Adrenal gland (tissue), 12 donors: ENCODE measurements around the gene SEC61A1. TPM values are rescaled to one million over a fixed set of nuclear protein-coding genes. Genes with fewer than 3 reads are reported as not detected.

Experiments
- DNase-seq, 7 donors: peaks; one replicate each; pipeline ENCODE4 v3.0.0-alpha.2; 2019 to 2020
- H3K27ac ChIP-seq, 5 donors: fragments of 200-600 bp; sonication (generic) in 4 of 5; 1 replicate in 3 of 5; 2 replicates in 2 of 5; pipeline versions ENCODE4 v1.5.1 to v1.8.0; 2016 to 2020; ENCODE audit warnings: mild to moderate bottlenecking in 1 of 5
- H3K27me3 ChIP-seq: fragments of 200-600 bp; 2 replicates; pipeline ENCODE4 v1.8.0; 2021
- H3K36me3 ChIP-seq, 2 donors: fragments of 200-600 bp; replicated peaks in 1 of 2; 1 replicate in 1 of 2; 2 replicates in 1 of 2; pipeline versions ENCODE4 v1.5.1 to v1.8.0; 2018 to 2022
- H3K4me1 ChIP-seq, 2 donors: fragments of 200-600 bp; replicated peaks in 1 of 2; 1 replicate in 1 of 2; 2 replicates in 1 of 2; pipeline versions ENCODE4 v1.5.1 to v1.8.0; 2018 to 2021
- H3K4me3 ChIP-seq, 4 donors: fragments of 200-600 bp; sonication (generic) in 3 of 4; one replicate each; pipeline ENCODE4 v1.5.1; 2016 to 2018
- H3K9me3 ChIP-seq, 3 donors: fragments of 200-600 bp; sonication (generic) in 1 of 3; replicated peaks in 1 of 3; 1 replicate in 2 of 3; 2 replicates in 1 of 3; pipeline versions ENCODE4 v1.5.1 to v1.8.0; 2016 to 2021
- CTCF ChIP-seq, 6 experiments: fragments of 450-650 bp in 4 of 6; fragments of 200-600 bp in 2 of 6; sonication (generic) in 1 of 6; IDR thresholded peaks; 1 replicate in 5 of 6; 2 replicates in 1 of 6; pipeline versions ENCODE4 v1.5.1 to v1.8.0; 2016 to 2021; ENCODE audit warnings: antibody characterized with exemption in 6 of 6, mild to moderate bottlenecking in 2 of 6, moderate library complexity in 1 of 6
- POLR2A ChIP-seq, 2 donors: fragments of 450-650 bp; IDR thresholded peaks; one replicate each; pipeline ENCODE4 v1.6.1; 2017; ENCODE audit warnings: antibody characterized with exemption in 2 of 2, mild to moderate bottlenecking in 2 of 2, moderate library complexity in 1 of 2
- WGBS, 4 donors: extraction: QIAGEN DNeasy Blood & Tissue Kit in 2 of 4; methylation state at CpG; one replicate each; pipeline versions ENCODE4 v1.1.5 to v1.1.7; 2013 to 2017; 5-methylcytosine and 5-hydroxymethylcytosine counted together
- intact Hi-C, 2 donors: fragments of 100-400 bp; cut with DNase I; formaldehyde crosslinking; loops; one replicate each; pipeline versions ENCODE4 v1.14.1 to v1.15.0; 2022 to 2023
- polyA plus RNA-seq, 3 donors: library from polyadenylated mRNA; stranded (reverse); fragments of 200-250 nt in 2 of 3; fragments of 350-450 nt in 1 of 3; fragmentation: Illumina TruSeq in 1 of 3; extraction: RNeasy Lipid Tissue Mini Kit (QIAGEN cat#74804) in 1 of 3; gene quantifications; one replicate each; pipeline ENCODE4 v1.2.3, GENCODE V29; 2013 to 2014
- total RNA-seq, 9 donors: library from RNA; depleted of rRNA in 4 of 9; stranded (reverse); fragments of >200 nt in 4 of 9; fragments of 120-200 nt in 1 of 9; fragmentation: NEBNext Ultra II Directional in 1 of 9; extraction: Animal tissue kit (Norgen Biotek cat#: 25700) in 1 of 9; gene quantifications; one replicate each; pipeline versions ENCODE4 v1.1.0 to v1.2.4, GENCODE V29; 2013 to 2023
- donor health status: healthy with polysubstance abuse.
- donor health status: Bipolar disorder and iron deficiency.
- donor health status: DM: yes; HTN: yes; CAD: no.
- donor health status: DM: no; HTN: no; CAD: no.
- donor health status: DM: no; HTN: no; CAD: no.
- donor health status: DM: yes; HTN: yes; CAD: no.

The SEC61A1 gene
- total and polyA plus RNA-seq, 12 donors, result 131 to 443 (median 192) TPM

- intact Hi-C loops, result loop anchor here (5.0 to 10.0 kb wide), 2 partner anchors 34 to 507 kb away; no protein-coding TSS in a partner anchor
- 87 to 94% (median 92%) methylated on average over 6 of the region's 6 CpGs for WGBS, 4 donors
- TF ChIP-seq POLR2A (IDR thresholded peaks at IDR 0.05), result no peak
- Histone ChIP-seq H3K36me3 (peaks cover 0 to 54% of the 10 kb centered on the region in 2 donors), H3K4me1 (no peaks in the 10 kb centered on the region), H3K9me3 (no peaks in the 10 kb centered on the region), H3K27me3 (no peaks in the 10 kb centered on the region), H3K27ac (no peak overlapping the region), H3K4me3 (no peak overlapping the region)
- no peak for DNase-seq
Measured at GRCh38 chr3:128098234-128098633, 46.0 kb downstream of the SEC61A1 start.

- H3K4me1 ChIP-seq, result no peaks in the 10 kb centered on the region
- intact Hi-C loops, result no loop called here
- no peaks in the 10 kb centered on the region for H3K9me3 ChIP-seq
- no peak overlapping the region for H3K4me3 ChIP-seq
- H3K27me3 ChIP-seq, result no peaks in the 10 kb centered on the region
- peaks cover 0 to 57% of the 10 kb centered on the region in 2 donors for H3K36me3 ChIP-seq
- TF ChIP-seq CTCF (IDR thresholded peaks at IDR 0.05) (no peak), POLR2A (IDR thresholded peaks at IDR 0.05) (no peak)
- H3K27ac ChIP-seq, result no peak overlapping the region
- DNase-seq, result no peak
- 81 to 86% (median 85%) methylated on average over 3 of the region's 3 CpGs for WGBS, 4 donors
Measured at GRCh38 chr3:128100161-128100560, 47.9 kb downstream of the SEC61A1 start.

- Histone ChIP-seq H3K36me3 (peaks cover 0 to 57% of the 10 kb centered on the region in 2 donors), H3K27ac (no peak overlapping the region), H3K4me3 (no peak overlapping the region), H3K4me1 (no peaks in the 10 kb centered on the region), H3K9me3 (no peaks in the 10 kb centered on the region), H3K27me3 (no peaks in the 10 kb centered on the region)
- DNase-seq, result no peak
- intact Hi-C loops, result no loop called here
- TF ChIP-seq POLR2A (IDR thresholded peaks at IDR 0.05) (no peak), CTCF (IDR thresholded peaks at IDR 0.05) (no peak)
- 69 to 85% (median 77%) methylated on average over 2 of the region's 2 CpGs for WGBS, 4 donors
Measured at GRCh38 chr3:128100638-128101037, 48.4 kb downstream of the SEC61A1 start.

- no peaks in the 10 kb centered on the region for H3K9me3 ChIP-seq
- TF ChIP-seq POLR2A (IDR thresholded peaks at IDR 0.05) (no peak), CTCF (IDR thresholded peaks at IDR 0.05) (no peak)
- WGBS, 4 donors, result 87 to 93% (median 90%) methylated on average over 5 of the region's 5 CpGs
- no peaks in the 10 kb centered on the region for H3K27me3 ChIP-seq
- DNase-seq, result no peak
- peaks cover 0 to 36% of the 10 kb centered on the region in 2 donors for H3K36me3 ChIP-seq
- intact Hi-C loops, result no loop called here
- H3K4me3 ChIP-seq, result no peak overlapping the region
- H3K27ac ChIP-seq, result no peak overlapping the region
- no peaks in the 10 kb centered on the region for H3K4me1 ChIP-seq
Measured at GRCh38 chr3:128103136-128103676, 51.0 kb downstream of the SEC61A1 start.

- Histone ChIP-seq H3K27ac (peak overlapping the region in 1 of 5 donors; percentile 11), H3K27me3 (no peaks in the 10 kb centered on the region), H3K4me3 (no peak overlapping the region), H3K9me3 (no peaks in the 10 kb centered on the region), H3K4me1 (peaks cover 0 to 10% of the 10 kb centered on the region in 2 donors), H3K36me3 (peaks cover 0 to 3% of the 10 kb centered on the region in 2 donors)
- no peak for TF ChIP-seq POLR2A (IDR thresholded peaks at IDR 0.05)
- no peak for TF ChIP-seq CTCF (IDR thresholded peaks at IDR 0.05)
- 32 to 52% (median 46%) methylated on average over 8 of the region's 8 CpGs for WGBS, 4 donors
- intact Hi-C loops, result no loop called here
- DNase-seq, result peak; percentile 31 to 75 (median 60)
Measured at GRCh38 chr3:128107834-128108233, 55.6 kb downstream of the SEC61A1 start.
